Measurements from ENCODE around the gene PLCH2. TPM values are rescaled to one million over a fixed set of nuclear protein-coding genes. Genes with fewer than 3 reads are reported as not detected.

The PLCH2 gene
- total and polyA plus RNA-seq, 9 of the 15 experiments (the other 6 are each of a cell fraction or from before 2014, with no cell fraction given) = 0.16 TPM; not detected in 8

DNA sequence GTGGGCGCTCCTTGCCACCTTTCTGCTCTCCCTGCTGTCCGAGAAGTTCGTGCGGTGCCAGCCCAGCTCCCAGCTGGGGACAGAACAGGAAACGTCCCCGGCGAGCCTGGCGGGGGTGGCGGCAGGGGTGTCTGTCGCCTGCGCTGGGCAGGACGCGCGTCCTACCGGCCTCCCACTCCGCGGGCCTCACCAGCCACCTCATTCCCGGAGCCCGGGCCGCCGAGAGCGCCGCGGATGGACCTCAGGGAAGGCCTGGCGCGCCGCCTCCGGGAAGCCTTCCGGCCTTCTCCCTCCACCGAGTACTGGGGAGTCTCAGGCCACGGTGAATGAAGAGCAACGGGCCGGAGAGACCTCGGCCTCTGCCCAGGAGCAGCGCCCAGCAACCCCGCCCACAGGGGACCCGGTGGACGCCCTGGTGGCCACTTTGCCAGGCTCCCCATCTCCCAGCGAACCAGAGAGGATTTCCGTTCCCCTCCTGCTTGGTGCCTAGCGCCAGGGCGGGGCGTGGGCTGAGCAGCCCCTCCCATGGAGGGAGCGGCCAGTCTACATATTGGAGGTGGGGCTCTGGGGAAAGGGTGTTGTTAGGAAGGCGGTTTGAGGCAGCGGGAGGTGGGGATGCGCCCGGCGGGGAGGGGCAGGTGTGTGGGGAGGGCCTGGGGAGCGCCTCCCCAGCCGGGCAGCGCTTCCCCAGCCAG is 70.6 kb downstream of the PLCH2 start (continued):
- TF ChIP-seq, protein P1, sequence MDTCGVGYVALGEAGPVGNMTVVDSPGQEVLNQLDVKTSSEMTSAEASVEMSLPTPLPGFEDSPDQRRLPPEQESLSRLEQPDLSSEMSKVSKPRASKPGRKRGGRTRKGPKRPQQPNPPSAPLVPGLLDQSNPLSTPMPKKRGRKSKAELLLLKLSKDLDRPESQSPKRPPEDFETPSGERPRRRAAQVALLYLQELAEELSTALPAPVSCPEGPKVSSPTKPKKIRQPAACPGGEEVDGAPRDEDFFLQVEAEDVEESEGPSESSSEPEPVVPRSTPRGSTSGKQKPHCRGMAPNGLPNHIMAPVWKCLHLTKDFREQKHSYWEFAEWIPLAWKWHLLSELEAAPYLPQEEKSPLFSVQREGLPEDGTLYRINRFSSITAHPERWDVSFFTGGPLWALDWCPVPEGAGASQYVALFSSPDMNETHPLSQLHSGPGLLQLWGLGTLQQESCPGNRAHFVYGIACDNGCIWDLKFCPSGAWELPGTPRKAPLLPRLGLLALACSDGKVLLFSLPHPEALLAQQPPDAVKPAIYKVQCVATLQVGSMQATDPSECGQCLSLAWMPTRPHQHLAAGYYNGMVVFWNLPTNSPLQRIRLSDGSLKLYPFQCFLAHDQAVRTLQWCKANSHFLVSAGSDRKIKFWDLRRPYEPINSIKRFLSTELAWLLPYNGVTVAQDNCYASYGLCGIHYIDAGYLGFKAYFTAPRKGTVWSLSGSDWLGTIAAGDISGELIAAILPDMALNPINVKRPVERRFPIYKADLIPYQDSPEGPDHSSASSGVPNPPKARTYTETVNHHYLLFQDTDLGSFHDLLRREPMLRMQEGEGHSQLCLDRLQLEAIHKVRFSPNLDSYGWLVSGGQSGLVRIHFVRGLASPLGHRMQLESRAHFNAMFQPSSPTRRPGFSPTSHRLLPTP (IDR thresholded peaks at IDR 0.05; ENCODE audit: borderline replicate concordance, extremely low read depth, insufficient read length) = peak; percentile 73
- TF ChIP-seq RCOR1 (IDR thresholded peaks at IDR 0.05; ENCODE audit: borderline replicate concordance in 1 of 2, low read depth in 2 of 2, low read length in 2 of 2) = peak in 1 of 2 experiments; percentile 87; a peak in 2 of 4 replicates
- no peak for TF ChIP-seq MXI1 (IDR thresholded peaks at IDR 0.05; ENCODE audit: low read depth, low read length)
- TF ChIP-seq RFX5 (IDR thresholded peaks at IDR 0.05; ENCODE audit: low read depth, low read length) = no peak
- 0 out of 2 replicates have a peak, but pooled peaks have one; percentile 55 for TF ChIP-seq RBM14 (IDR thresholded peaks at IDR 0.05; ENCODE audit: borderline replicate concordance, insufficient read depth, low read depth, low read length)
- TF ChIP-seq MTF1 (CRISPR knock-in tag; IDR thresholded peaks at IDR 0.05; ENCODE audit: borderline replicate concordance) = no peak
- TF ChIP-seq, protein P2, sequence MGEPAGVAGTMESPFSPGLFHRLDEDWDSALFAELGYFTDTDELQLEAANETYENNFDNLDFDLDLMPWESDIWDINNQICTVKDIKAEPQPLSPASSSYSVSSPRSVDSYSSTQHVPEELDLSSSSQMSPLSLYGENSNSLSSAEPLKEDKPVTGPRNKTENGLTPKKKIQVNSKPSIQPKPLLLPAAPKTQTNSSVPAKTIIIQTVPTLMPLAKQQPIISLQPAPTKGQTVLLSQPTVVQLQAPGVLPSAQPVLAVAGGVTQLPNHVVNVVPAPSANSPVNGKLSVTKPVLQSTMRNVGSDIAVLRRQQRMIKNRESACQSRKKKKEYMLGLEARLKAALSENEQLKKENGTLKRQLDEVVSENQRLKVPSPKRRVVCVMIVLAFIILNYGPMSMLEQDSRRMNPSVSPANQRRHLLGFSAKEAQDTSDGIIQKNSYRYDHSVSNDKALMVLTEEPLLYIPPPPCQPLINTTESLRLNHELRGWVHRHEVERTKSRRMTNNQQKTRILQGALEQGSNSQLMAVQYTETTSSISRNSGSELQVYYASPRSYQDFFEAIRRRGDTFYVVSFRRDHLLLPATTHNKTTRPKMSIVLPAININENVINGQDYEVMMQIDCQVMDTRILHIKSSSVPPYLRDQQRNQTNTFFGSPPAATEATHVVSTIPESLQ (CRISPR knock-in tag; IDR thresholded peaks at IDR 0.05) = 0 out of 2 replicates have a peak, but pooled peaks have one; percentile 75
- no peak; the same call in 1 of the 2 replicates for TF ChIP-seq ZNF592 (IDR thresholded peaks at IDR 0.05)
- TF ChIP-seq NBN (IDR thresholded peaks at IDR 0.05; ENCODE audit: low read depth) = peak; percentile 37; the same call in 1 of the 2 replicates
- TF ChIP-seq ZNF695 (CRISPR knock-in tag; IDR thresholded peaks at IDR 0.05) = 0 out of 2 replicates have a peak, but pooled peaks have one; percentile 25
- peak in 1 of 2 experiments; percentile 34; a peak in 1 of 4 replicates for TF ChIP-seq TBL1XR1 (IDR thresholded peaks at IDR 0.05; ENCODE audit: low read length in 2 of 2)
- TF ChIP-seq POLR2G (IDR thresholded peaks at IDR 0.05; ENCODE audit: low read depth, low read length) = peak; percentile 59
- 0 out of 2 replicates have a peak, but pooled peaks have one; percentile 66 for TF ChIP-seq POLR2A (conservative IDR thresholded peaks at IDR 0.05)
- 0 out of 2 replicates have a peak, but pooled peaks have one; percentile 50 for TF ChIP-seq ELF4 (CRISPR knock-in tag; IDR thresholded peaks at IDR 0.05)
- TF ChIP-seq FIP1L1 (IDR thresholded peaks at IDR 0.05; ENCODE audit: low read depth, low read length, poor library complexity, severe bottlenecking) = no peak
- 0 out of 2 replicates have a peak, but pooled peaks have one; percentile 50 for TF ChIP-seq ZBTB17 (CRISPR knock-in tag; IDR thresholded peaks at IDR 0.05)
